Breast epithelium (tissue), 4 donors: Measurements from ENCODE around the gene FFAR1. TPM values are rescaled to one million over a fixed set of nuclear protein-coding genes. Genes with fewer than 3 reads are reported as not detected.

ENCODE experiments used
- DNase-seq, 2 donors: peaks; one replicate each; pipeline ENCODE4 v3.0.0-alpha.2; 2019; ENCODE audit warnings: low spot score in 2 of 2
- H3K27ac ChIP-seq, 2 donors: fragments of 200-600 bp; sonication (generic) in 1 of 2; one replicate each; pipeline ENCODE4 v1.5.1; 2016 to 2019; ENCODE audit warnings: mild to moderate bottlenecking in 1 of 2
- H3K27me3 ChIP-seq, 2 donors: fragments of 200-600 bp; sonication (generic) in 1 of 2; one replicate each; pipeline versions ENCODE4 v1.5.1 to v1.6.0; 2017 to 2019; ENCODE audit warnings: control low read depth in 1 of 2, mild to moderate bottlenecking in 1 of 2
- H3K36me3 ChIP-seq: fragments of 200-600 bp; one replicate; pipeline ENCODE4 v1.5.1; 2019
- H3K4me1 ChIP-seq, 2 donors: fragments of 200-600 bp; sonication (generic); one replicate each; pipeline ENCODE4 v1.5.1; 2016 to 2019; ENCODE audit warnings: control low read depth in 1 of 2
- H3K4me3 ChIP-seq, 3 donors: fragments of 200-600 bp; sonication (generic); 1 replicate in 2 of 3; 2 replicates in 1 of 3; pipeline ENCODE4 v1.5.1; 2016 to 2019; ENCODE audit warnings: mild to moderate bottlenecking in 3 of 3, moderate library complexity in 2 of 3
- H3K9me3 ChIP-seq, 2 donors: fragments of 200-600 bp; sonication (generic) in 1 of 2; one replicate each; pipeline ENCODE4 v1.5.1; 2016 to 2019; ENCODE audit warnings: control low read depth in 1 of 2
- POLR2A ChIP-seq: fragments of 450-650 bp; IDR thresholded peaks from one replicate; pipeline ENCODE4 v1.6.1; 2016; ENCODE audit warnings: antibody characterized with exemption, mild to moderate bottlenecking, moderate library complexity
- POLR2AphosphoS5 ChIP-seq, 3 donors: sonication (generic); formaldehyde crosslinking; IDR thresholded peaks; one replicate each; pipeline ENCODE4 v1.6.1; 2017; ENCODE audit warnings: antibody characterized with exemption in 3 of 3
- intact Hi-C: fragments of 100-400 bp; cut with DNase I; formaldehyde crosslinking; loops from one replicate; pipeline ENCODE4 v1.15.1; 2023; ENCODE audit warnings: low total_unique reads
- total RNA-seq, 3 donors: library from RNA; depleted of rRNA; stranded (reverse); fragments of >200 nt; gene quantifications; one replicate each; pipeline ENCODE4 v1.1.0, GENCODE V29; 2016
- TF ChIP-seq, protein P1 (sequence below), 3 donors: fragments of 450-650 bp; IDR thresholded peaks; one replicate each; pipeline ENCODE4 v1.5.1; 2016 to 2017; ENCODE audit warnings: antibody characterized with exemption in 3 of 3, mild to moderate bottlenecking in 3 of 3, moderate library complexity in 3 of 3

Gene FFAR1
- total RNA-seq, 3 donors from 2014 or later: not detected

DNA sequence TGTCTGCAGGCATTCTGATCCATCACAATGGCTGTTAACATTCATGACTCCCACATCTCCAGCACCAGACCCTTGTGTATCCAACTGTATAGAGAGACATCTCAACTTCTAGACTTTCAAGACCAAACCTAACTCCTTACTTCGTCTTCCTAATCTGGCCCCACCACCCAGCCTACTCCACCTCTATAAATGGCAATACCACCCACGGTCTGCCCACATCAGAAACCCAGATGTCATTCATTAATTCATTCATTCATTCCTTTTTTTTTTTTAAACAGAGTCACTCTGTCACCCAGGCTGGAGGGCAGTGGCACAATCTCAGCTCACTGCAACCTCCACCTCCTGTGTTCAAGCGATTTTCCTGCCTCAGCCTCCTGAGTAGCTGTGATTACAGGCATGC is 33.6 kb downstream of the FFAR1 start:
- no peaks in the 10 kb centered on the region for H3K27me3 ChIP-seq
- H3K27ac ChIP-seq: no peak overlapping the region
- H3K4me1 ChIP-seq: no peaks in the 10 kb centered on the region
- H3K4me3 ChIP-seq: no peak overlapping the region
- H3K9me3 ChIP-seq: no peaks in the 10 kb centered on the region
- no peak for DNase-seq
- no peak for TF ChIP-seq POLR2AphosphoS5 (IDR thresholded peaks at IDR 0.05)
- no peak for TF ChIP-seq POLR2A
- TF ChIP-seq, protein P1, sequence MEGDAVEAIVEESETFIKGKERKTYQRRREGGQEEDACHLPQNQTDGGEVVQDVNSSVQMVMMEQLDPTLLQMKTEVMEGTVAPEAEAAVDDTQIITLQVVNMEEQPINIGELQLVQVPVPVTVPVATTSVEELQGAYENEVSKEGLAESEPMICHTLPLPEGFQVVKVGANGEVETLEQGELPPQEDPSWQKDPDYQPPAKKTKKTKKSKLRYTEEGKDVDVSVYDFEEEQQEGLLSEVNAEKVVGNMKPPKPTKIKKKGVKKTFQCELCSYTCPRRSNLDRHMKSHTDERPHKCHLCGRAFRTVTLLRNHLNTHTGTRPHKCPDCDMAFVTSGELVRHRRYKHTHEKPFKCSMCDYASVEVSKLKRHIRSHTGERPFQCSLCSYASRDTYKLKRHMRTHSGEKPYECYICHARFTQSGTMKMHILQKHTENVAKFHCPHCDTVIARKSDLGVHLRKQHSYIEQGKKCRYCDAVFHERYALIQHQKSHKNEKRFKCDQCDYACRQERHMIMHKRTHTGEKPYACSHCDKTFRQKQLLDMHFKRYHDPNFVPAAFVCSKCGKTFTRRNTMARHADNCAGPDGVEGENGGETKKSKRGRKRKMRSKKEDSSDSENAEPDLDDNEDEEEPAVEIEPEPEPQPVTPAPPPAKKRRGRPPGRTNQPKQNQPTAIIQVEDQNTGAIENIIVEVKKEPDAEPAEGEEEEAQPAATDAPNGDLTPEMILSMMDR (IDR thresholded peaks at IDR 0.05): no peak
- intact Hi-C loops: no loop called here
- no peaks in the 10 kb centered on the region for H3K36me3 ChIP-seq

- H3K27me3 ChIP-seq: no peaks in the 10 kb centered on the region
- H3K4me1 ChIP-seq: no peaks in the 10 kb centered on the region
- intact Hi-C loops: no loop called here
- DNase-seq: no peak
- no peak overlapping the region for H3K4me3 ChIP-seq
- no peaks in the 10 kb centered on the region for H3K36me3 ChIP-seq
- no peaks in the 10 kb centered on the region for H3K9me3 ChIP-seq
- TF ChIP-seq, protein P1 (IDR thresholded peaks at IDR 0.05): no peak
- TF ChIP-seq POLR2AphosphoS5 (IDR thresholded peaks at IDR 0.05): no peak
- TF ChIP-seq POLR2A: no peak
- H3K27ac ChIP-seq: no peak overlapping the region
Measured at GRCh38 chr19:35381926-35382325, 34.2 kb downstream of the FFAR1 start.

GRCh38 chr19:35383536-35383935 is 35.8 kb downstream of the FFAR1 start:
- DNase-seq: no peak
- TF ChIP-seq, protein P1 (IDR thresholded peaks at IDR 0.05): no peak
- no peak for TF ChIP-seq POLR2A
- TF ChIP-seq POLR2AphosphoS5 (IDR thresholded peaks at IDR 0.05): no peak
- H3K9me3 ChIP-seq: no peaks in the 10 kb centered on the region
- intact Hi-C loops: no loop called here
- no peaks in the 10 kb centered on the region for H3K4me1 ChIP-seq
- H3K4me3 ChIP-seq: no peak overlapping the region
- H3K27me3 ChIP-seq: no peaks in the 10 kb centered on the region
- no peaks in the 10 kb centered on the region for H3K36me3 ChIP-seq
- no peak overlapping the region for H3K27ac ChIP-seq

DNA sequence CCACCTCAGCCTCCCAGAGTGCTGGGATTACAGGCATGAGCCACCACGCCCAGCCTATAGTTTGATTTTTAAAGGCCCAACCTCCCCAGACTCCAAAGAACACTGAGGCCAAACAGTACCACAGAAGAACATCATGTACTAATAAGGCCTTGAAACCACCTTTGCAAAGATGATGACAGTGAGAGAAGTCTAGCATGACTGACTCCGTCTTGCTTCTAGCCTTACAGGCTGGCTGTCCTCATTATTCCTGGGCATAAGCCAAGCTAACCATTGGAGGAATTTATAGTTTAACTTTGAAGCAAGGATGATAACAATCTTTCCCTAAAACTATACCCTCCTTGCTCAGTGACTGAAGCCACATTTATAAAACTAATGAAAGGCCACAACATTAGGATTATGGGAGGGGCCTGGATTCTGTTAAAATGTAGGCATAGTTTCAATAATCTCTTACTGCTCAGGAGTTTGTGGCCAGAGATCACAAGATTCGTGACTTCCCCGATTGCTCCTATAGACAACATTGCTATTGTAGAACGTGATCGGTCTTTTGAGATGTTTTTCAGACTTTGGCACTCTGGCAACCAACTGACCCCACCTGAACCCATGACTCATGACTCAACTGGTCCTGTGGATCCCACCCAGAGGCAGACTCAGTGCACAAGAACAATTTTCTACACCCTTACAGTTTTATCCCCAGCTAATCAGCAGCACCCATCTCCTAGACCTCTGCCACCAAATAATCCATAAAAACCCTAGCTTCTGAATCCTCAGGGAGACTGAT is 40.8 kb downstream of the FFAR1 start:
- no peaks in the 10 kb centered on the region for H3K9me3 ChIP-seq
- no peak for DNase-seq
- no peak overlapping the region for H3K27ac ChIP-seq
- TF ChIP-seq, protein P1 (IDR thresholded peaks at IDR 0.05): no peak
- no peak for TF ChIP-seq POLR2A
- TF ChIP-seq POLR2AphosphoS5 (IDR thresholded peaks at IDR 0.05): no peak
- H3K27me3 ChIP-seq: no peaks in the 10 kb centered on the region
- H3K36me3 ChIP-seq: no peaks in the 10 kb centered on the region
- H3K4me3 ChIP-seq: no peak overlapping the region
- intact Hi-C loops: no loop called here
- H3K4me1 ChIP-seq: no peaks in the 10 kb centered on the region

DNA sequence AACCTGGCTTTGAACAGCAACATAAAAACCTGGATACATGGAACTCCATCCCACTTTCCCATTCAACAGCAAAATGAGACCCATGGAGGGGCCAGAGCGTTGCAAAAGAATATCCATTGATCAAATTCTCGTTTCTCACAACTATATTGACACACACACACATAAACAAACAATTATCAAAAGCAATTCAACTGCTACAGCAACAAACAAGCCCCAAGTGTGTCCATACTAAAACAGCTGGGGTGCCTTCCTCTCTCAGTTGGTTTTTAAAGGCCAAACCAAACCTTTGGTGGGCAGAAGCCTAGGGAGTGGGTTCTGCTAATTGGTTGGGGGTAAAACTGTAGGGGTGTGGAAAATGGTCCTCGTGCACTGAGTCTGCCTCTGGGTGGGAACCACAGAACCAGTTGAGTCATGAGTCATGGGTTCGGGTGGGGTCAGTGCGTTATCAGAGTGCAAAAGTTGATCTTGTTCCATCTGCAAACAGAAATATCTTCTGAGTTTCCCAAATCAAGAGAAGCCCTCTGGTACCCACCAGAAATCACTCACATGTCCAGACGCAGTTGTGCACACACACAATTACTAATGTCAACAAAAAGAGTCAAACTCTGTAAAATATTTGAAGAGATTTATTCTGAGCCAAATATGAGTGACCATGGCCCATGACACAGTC is 41.6 kb downstream of the FFAR1 start:
- H3K4me3 ChIP-seq: no peak overlapping the region
- no peak overlapping the region for H3K27ac ChIP-seq
- DNase-seq: no peak
- TF ChIP-seq POLR2A: no peak
- H3K9me3 ChIP-seq: no peaks in the 10 kb centered on the region
- intact Hi-C loops: no loop called here
- H3K4me1 ChIP-seq: no peaks in the 10 kb centered on the region
- H3K27me3 ChIP-seq: no peaks in the 10 kb centered on the region
- no peaks in the 10 kb centered on the region for H3K36me3 ChIP-seq
